ENCODE results near the gene GLG1. TPM values are rescaled to one million over a fixed set of nuclear protein-coding genes. Genes with fewer than 3 reads are reported as not detected.
A peak's percentile ranks its signal among the peaks of the same experiment; 100 is the strongest.

GLG1 gene
- total RNA-seq, 1 experiment from 2014 or later, result 135 TPM

DNA sequence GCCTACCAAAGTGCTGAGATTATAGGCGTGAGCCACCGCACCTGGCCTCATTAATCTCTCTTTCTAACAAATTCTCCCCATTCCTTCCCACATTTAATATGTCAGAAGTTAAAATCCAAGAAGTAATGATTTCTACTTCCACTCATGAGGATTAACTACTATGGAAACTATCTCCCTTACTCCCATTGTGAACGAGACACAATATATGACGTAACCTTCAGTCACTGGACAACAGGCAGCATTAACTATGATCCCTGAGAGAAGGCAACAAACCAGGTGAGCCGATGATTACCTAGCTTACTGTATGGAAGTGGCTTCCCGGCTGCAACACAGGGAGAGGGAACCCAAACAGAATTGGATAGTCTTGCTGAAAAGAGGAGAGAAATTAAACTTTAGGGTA, 20.0 kb downstream of the GLG1 start:
- Histone ChIP-seq H2BK120ac (ENCODE audit: low read depth, low read length, poor library complexity, severe bottlenecking) (no peak overlapping the region), H3T11ph (ENCODE audit: low read length) (no peak overlapping the region), H3K79me1 (ENCODE audit: insufficient read depth, low read depth, low read length, poor library complexity, severe bottlenecking) (peaks cover 13% of the 10 kb centered on the region), H3K4ac (ENCODE audit: low read depth, low read length) (no peak overlapping the region), H3K14ac (ENCODE audit: insufficient read depth, low read length) (no peak overlapping the region), H3K18ac (ENCODE audit: insufficient read length, low read depth, low read length) (no peak overlapping the region), H2BK12ac (ENCODE audit: insufficient read length, low read depth, low read length) (no peak overlapping the region), H3K23ac (ENCODE audit: insufficient read length, low read depth, low read length) (no peak overlapping the region), H4K5ac (ENCODE audit: insufficient read length, low read depth, low read length) (no peak overlapping the region), H3K9ac (ENCODE audit: extremely low read depth, insufficient read length, low read length) (no peak overlapping the region), H2BK15ac (ENCODE audit: low read depth, low read length) (no peak overlapping the region), H3K79me2 (ENCODE audit: insufficient read depth, low read length) (peaks cover 15% of the 10 kb centered on the region; the same call in 1 of the 2 replicates), H2BK20ac (ENCODE audit: low read depth, low read length, poor library complexity, severe bottlenecking) (no peak overlapping the region), H2AK5ac (ENCODE audit: insufficient read length, low read length) (no peak overlapping the region), H3K4me1 (ENCODE audit: insufficient read depth, low read length) (no peaks in the 10 kb centered on the region), H3K27ac (ENCODE audit: insufficient read length, low read depth, low read length) (no peak overlapping the region), H3K27me3 (ENCODE audit: insufficient read depth, low read length) (no peaks in the 10 kb centered on the region), H3K4me2 (ENCODE audit: insufficient read depth, insufficient read length, low read length) (no peak overlapping the region), H4K20me1 (ENCODE audit: control insufficient read depth, insufficient read depth, insufficient read length) (peaks cover 2% of the 10 kb centered on the region), H3K9me3 (ENCODE audit: control insufficient read depth, low read depth, low read length) (no peaks in the 10 kb centered on the region), H2AFZ (ENCODE audit: low read length) (no peak overlapping the region), H3K23me2 (ENCODE audit: insufficient read length, low read depth, low read length, poor library complexity, severe bottlenecking) (no peaks in the 10 kb centered on the region), H2BK5ac (ENCODE audit: insufficient read length, low read length) (no peak overlapping the region), H3K56ac (ENCODE audit: insufficient read length, low read depth, low read length) (no peak overlapping the region), H4K91ac (ENCODE audit: insufficient read length, low read depth, low read length) (no peak overlapping the region), H4K8ac (replicated peaks; ENCODE audit: insufficient read length, low read depth, low read length) (no peak overlapping the region)
- peaks cover 0 to 6% (median 5%) of the 10 kb centered on the region in 3 experiments; a peak in 4 of 7 replicates for H3K36me3 Mint-ChIP-seq (ENCODE audit: insufficient read depth in 1 of 3, low read depth in 3 of 3)
- H3K27me3 Mint-ChIP-seq (ENCODE audit: low read depth), result no peaks in the 10 kb centered on the region
- WGBS (ENCODE audit: extremely low coverage, insufficient read length, low lambda C conversion rate), result no CpG with 5 or more reads among the region's 6 CpGs
- H3K27ac Mint-ChIP-seq, result peak overlapping the region; percentile 0 to 23 (median 2); a peak in 3 of 7 replicates
- H3K9me3 Mint-ChIP-seq, result no peaks in the 10 kb centered on the region
- H3K4me3 Mint-ChIP-seq, result no peak overlapping the region
- no peak for DNase-seq
- TF ChIP-seq, protein P1, sequence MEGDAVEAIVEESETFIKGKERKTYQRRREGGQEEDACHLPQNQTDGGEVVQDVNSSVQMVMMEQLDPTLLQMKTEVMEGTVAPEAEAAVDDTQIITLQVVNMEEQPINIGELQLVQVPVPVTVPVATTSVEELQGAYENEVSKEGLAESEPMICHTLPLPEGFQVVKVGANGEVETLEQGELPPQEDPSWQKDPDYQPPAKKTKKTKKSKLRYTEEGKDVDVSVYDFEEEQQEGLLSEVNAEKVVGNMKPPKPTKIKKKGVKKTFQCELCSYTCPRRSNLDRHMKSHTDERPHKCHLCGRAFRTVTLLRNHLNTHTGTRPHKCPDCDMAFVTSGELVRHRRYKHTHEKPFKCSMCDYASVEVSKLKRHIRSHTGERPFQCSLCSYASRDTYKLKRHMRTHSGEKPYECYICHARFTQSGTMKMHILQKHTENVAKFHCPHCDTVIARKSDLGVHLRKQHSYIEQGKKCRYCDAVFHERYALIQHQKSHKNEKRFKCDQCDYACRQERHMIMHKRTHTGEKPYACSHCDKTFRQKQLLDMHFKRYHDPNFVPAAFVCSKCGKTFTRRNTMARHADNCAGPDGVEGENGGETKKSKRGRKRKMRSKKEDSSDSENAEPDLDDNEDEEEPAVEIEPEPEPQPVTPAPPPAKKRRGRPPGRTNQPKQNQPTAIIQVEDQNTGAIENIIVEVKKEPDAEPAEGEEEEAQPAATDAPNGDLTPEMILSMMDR (conservative IDR thresholded peaks at IDR 0.05), result no peak
- H3K4me1 Mint-ChIP-seq, result peaks cover 5 to 7% of the 10 kb centered on the region in 2 experiments; a peak in 3 of 4 replicates

All from H9 (cell line).